GM18868 (cell line): ENCODE results near the gene FAM156A.
"Not testable (repeated sequence)": the region's sequence is repeated elsewhere in the genome, so short reads cannot be mapped to it uniquely, and the experiment has no call there.

Experiments used
- ATAC-seq: cut with Tn5 transposase; IDR thresholded peaks from one replicate; pipeline ENCODE4 v1.9.1; 2021; ENCODE audit warnings: mild to moderate bottlenecking, moderate library complexity; ENCODE audit not compliant: unreplicated experiment

The FAM156A gene

GRCh38 chrX:52905531-52905930 is 52.8 kb downstream of the FAM156A start:
- not testable (repeated sequence) for ATAC-seq
